KOPT-K1 (cell line): ENCODE results near the gene RIMBP2.
"Not testable (repeated sequence)": the region's sequence is repeated elsewhere in the genome, so short reads cannot be mapped to it uniquely, and the experiment has no call there.

Source experiments
- H3K27ac ChIP-seq: fragments of 200-600 bp; sonication (generic); 2 replicates; pipeline ENCODE4 v1.5.1; 2016; ENCODE audit warnings: antibody characterized with exemption, mild to moderate bottlenecking, low read depth, low read length; ENCODE audit not compliant: poor library complexity, severe bottlenecking
- H3K36me3 ChIP-seq: fragments of 200-600 bp; sonication (generic); 2 replicates; pipeline ENCODE4 v1.5.1; 2017; ENCODE audit warnings: antibody characterized with exemption, mild to moderate bottlenecking, low read length, moderate library complexity; ENCODE audit not compliant: insufficient read depth
- H3K9me3 ChIP-seq: fragments of 200-600 bp; sonication (generic); 2 replicates; pipeline ENCODE4 v1.5.1; 2017; ENCODE audit warnings: antibody characterized with exemption, low read length, mild to moderate bottlenecking; ENCODE audit not compliant: insufficient read depth, poor library complexity, severe bottlenecking

Gene RIMBP2

DNA sequence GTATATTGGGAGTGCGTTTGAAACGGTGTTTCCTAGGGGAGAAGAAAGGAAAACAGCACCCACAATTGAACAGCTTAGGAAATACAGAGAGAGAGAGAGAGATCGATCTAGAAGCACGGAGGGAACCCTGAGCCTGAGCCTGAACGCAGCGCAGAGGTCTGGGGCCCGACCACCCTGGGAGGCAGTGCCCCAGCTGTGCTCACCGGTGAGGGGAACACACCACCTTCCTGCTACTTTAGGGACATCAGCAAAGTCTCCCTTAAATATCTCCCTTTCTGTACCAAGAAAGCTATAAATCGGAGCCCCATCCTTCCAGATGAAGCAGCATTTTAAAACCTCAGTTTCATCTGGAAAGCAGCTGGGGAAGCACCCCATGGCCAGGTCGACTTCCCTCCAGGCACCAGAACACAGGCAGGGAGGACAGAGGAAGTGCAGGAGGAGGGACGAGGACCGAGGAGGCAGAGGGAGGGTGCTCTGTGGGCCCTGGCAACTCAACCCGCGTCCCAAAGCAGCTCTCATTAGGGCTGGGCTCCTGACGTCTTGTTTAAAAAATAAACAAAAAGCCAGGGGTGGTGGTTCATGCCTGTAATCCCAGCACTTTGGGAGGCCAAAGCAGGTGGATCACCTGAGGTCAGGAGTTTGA lies 12.2 kb downstream of the RIMBP2 start:
- Histone ChIP-seq H3K9me3 (no peaks in the 10 kb centered on the region), H3K36me3 (no peaks in the 10 kb centered on the region), H3K27ac (no peak overlapping the region)

DNA sequence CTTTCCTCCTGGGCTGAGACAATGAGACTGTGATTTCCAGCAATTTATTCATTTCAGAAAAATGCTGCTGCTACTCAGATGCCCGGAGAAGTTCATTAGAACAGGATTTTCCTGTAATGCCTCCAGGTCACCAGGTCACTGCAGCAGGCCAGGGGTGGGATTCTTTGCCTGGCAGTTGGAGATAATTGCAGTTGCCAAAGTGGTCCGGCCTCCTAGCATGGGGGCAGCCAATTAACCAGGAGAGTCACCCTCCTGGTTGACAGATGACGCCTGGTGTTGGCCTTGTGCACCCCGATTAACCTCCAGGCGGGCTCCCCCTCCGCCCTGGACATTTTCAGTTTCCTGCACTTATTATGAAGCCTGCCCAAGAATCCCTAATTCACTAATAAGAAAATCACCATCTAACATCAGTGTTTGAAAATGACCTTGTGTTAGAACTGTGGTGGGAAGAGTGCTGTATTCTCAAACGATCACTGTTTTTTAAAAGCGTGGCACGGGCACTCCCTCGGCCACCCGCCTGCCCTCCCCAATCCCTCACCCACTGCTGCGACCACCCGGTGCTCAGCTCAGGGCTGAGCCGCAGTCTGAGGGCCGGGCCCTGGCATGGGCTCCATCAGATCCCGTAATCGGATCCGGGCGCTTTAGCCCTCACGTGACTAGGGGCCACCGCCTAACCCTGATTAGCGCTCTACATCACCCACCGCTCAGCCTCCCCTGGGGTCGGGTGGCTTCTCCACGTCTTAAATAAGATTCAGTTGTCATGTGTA lies 12.9 kb downstream of the RIMBP2 start:
- H3K27ac ChIP-seq = no peak overlapping the region
- no peaks in the 10 kb centered on the region for H3K9me3 ChIP-seq
- no peaks in the 10 kb centered on the region for H3K36me3 ChIP-seq

DNA sequence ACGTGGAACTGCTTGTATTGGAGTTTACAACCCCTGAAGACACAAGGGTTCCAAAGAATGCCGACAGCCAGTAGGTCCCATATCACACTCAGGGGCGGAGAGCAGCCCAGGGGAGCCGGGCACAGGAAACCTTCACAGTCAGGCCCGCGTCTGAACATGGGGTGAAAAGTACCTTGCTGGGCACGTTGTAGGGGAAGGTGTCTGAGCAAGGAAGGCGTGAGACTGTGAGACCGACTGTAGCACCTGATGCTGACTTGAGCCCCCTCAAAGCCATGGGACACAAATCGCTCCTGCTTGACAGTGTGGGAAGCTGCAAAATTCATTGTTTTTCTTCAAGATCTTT lies 14.7 kb downstream of the RIMBP2 start:
- Histone ChIP-seq H3K36me3 (no peaks in the 10 kb centered on the region), H3K27ac (no peak overlapping the region), H3K9me3 (no peaks in the 10 kb centered on the region)

DNA sequence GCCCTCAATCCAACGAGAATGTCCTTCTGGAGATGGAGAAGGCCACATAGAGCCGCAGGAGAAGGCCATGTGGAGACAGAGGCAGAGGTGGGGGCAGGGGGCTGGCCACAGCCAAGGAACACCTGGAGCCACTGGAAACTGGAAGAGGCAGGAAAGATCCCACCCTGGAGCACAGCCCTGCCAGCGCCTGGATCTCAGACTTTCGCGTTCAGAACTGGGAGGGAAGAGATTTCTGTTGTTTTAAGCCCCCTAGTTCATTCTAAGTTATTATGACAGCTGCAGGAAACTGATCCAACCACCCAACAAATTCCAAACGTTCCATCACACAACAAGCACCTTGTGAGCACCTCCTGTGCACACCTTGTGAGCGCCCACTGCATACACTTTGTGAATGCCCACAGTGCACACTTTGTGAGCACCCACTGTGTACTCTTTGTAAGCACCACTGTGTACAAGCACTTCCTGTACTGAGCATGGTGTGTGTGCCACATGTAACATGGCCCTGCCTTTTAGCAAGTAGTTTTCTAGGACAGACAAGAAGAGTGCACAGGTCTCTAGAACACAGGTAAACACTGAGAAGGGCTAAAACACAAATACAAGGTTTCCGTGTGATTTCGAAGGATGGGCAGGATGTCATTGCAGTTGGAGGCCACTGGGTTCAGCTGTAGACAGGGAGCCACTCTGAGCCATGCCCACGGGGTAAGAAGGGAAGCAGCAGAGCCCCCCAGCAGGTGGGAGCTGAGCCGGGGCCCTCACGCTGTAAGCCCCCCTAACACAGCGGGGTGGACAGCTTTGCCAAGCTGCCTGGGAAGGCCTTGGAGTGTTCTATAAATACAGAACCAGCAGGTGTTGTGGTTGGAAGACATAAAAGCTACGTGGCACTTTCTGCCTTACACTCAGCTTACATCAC lies 15.4 kb downstream of the RIMBP2 start:
- Histone ChIP-seq H3K27ac (no peak overlapping the region), H3K9me3 (no peaks in the 10 kb centered on the region), H3K36me3 (no peaks in the 10 kb centered on the region)

DNA sequence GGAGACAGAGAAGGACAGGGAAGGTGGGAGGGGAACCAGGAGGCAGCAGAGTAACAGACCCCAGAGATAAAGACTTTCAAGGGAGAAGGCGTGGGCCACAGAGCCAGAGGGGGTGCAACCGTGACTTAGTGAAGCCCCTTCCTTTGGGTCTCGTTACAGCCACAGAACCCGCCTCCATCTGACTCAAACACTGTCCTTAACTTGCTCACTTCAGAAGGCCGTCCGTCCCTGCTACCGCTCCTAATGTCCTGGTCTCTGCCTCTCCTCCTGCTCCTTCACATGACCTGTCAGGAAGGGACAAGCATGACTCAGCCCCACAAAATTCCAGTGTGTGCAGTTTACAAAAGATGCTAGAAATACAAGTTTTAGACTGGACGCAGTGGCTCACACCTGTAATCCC lies 18.0 kb downstream of the RIMBP2 start:
- H3K9me3 ChIP-seq = no peaks in the 10 kb centered on the region
- H3K36me3 ChIP-seq = no peaks in the 10 kb centered on the region
- no peak overlapping the region for H3K27ac ChIP-seq

DNA sequence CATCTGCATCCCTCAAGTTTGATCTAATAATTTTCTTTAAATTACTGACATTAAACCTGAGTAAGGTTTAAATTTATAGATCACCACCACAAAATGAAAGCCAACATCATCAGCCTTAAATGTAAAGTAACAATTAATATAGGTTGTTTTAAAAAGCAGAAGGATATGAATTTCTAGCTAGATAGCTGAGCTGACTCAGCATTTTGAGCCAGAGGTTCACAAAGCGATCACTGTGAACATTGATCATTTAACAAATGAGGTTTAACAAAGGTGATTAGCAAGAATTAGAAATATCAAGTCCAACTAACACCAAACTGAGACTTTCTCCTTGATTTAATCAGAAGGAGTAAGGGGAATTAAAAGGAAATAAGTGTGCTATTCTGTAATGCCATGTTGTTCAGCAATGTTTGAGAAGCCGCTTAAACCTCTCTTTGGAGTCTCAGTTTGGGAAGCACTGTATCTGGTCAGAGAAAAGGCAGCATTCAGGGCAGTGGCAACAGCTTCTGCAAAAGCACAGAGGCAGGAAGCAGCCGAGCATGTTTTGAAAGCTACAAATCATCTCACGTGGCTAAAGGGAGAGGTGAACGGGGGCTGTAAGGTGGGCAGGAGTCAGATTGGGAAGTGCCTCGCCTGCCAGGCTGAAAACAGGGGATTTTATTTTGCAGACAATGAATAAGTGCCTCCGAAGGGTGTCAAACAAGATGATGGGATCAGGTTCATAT lies 19.6 kb downstream of the RIMBP2 start:
- Histone ChIP-seq H3K27ac (no peak overlapping the region), H3K36me3 (no peaks in the 10 kb centered on the region), H3K9me3 (no peaks in the 10 kb centered on the region)

DNA sequence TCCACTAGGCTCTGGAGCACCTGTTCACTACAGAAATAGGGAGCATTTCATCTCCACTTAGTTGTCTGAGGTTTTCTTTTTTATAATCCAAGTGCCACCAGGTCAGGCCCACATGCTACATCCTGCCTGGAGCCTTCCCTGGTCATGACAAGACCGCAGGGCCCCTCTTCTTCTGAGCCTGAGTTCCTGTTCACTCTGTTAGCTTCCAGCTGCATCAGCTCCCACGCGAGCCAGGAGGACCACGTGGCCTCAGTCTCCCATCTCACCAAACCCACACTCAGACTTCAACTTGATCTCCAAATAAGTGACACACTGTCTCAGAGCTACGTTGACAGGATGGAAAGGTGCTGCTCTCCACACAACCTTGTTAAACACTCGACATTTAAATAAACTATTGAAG lies 21.0 kb downstream of the RIMBP2 start:
- H3K36me3 ChIP-seq = no peaks in the 10 kb centered on the region
- H3K9me3 ChIP-seq = no peaks in the 10 kb centered on the region
- H3K27ac ChIP-seq = no peak overlapping the region

DNA sequence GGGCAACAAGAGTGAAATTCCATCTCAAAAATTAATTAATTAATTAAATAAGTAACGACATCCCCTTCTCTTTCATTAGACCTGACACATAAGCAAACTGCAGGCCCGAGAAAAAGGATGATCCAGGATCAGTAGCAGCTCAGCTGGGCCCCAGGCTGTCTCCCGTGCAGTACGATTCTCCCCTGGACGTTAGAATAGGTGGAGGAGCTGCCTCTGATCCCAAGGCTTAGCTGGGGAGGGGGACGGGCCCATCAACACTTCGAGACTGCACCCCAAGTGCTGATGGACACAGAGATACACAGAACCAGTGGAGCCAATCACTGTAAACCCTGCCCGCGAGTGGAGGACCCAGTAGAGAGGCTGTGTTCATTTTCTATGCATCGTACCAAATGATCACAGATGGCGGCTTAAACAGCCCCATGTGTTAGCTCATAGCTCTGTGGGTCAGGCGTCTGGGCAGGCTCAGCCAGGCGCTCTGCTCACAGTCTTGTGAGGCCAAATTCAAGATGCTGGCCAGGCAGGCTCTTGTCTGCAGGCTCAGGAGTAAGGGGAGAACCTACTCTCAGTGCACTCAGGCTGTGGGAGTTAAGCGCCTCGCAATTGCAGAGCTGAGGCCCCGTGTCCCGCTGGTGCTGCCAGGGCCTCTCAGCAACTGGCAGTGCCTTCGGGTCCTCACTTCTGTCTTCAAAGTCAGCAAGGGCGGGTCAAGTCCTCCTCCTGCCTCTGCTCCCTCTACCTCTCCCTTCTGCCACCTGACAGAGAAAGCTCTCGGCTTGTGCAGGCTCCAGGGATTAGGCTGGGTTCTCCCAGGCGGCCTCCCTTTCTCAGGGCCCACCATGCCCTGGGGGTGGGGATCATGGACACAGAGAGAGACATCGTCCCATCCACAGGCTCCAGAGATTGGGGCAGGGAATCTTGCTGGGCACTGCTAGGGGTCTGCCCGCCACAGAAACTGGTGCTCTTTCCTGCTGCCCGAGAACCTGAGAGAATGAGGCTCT lies 26.4 kb downstream of the RIMBP2 start:
- no peak overlapping the region for H3K27ac ChIP-seq
- H3K9me3 ChIP-seq = no peaks in the 10 kb centered on the region
- no peaks in the 10 kb centered on the region for H3K36me3 ChIP-seq

DNA sequence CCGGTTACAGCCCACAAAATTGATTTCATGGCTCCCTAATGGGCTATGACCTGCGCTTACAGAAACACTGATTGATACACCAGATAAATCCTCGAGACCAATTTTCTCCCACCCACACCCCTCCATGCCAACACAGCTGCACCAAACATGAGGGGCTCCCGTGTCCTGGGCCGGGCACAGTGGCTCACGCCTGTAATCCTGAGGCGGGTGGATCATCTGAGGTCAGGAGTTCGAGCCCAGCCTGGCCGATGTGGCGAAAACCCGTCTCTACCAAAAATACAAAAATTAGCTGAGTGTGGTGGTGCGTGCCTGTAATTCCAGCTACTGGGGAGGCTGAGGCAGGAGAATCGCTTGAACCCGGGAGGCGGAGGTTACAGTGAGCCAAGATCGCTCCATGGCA lies 27.1 kb downstream of the RIMBP2 start:
- H3K36me3 ChIP-seq, H3K27ac ChIP-seq, H3K9me3 ChIP-seq: not testable (repeated sequence)

DNA sequence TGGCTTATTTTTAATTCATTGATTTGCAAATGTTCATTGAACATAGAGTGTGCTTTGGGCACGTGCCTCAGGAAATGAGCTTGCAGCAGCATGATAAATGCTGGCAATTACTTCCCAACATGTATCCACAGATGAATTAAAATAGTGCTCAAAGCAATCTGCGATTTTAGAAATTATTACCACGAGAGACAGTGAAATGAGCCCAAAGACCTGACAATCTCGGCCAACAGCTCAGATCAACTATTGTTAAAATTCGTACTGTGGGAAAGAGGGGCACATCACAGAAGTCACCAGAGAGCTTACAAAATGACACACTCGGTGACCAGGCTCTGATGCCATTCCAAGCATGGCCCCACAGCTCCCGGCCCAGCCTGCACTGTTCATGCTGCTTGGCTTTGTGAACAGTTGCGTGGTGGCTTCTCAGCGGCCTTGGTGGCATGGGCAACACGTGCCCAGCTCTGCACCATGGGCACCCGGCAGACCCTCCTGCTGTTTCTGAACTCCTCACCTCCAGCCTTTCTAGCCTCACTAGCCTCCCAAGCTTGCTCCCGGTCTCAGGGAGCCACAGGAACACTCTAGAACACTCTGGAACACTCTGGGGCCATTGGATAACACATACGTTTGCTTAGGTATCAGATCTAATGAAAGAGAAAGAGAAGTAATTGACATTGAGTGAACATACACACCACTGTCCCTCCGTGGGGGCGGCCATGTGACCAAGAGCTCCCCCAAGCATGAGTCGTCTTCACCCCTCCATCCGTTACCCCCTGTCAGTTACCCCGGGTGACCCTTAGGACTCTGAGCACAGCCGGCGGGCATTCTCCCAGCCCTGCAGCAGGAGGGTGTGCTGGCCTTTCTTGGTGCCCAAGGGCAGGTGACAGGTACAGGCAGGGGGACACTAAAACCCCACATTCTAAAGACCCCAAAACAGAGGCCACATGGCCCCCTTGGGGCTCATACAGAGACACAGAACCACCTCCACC lies 28.0 kb downstream of the RIMBP2 start:
- Histone ChIP-seq H3K36me3 (no peaks in the 10 kb centered on the region), H3K9me3 (no peaks in the 10 kb centered on the region), H3K27ac (no peak overlapping the region)

DNA sequence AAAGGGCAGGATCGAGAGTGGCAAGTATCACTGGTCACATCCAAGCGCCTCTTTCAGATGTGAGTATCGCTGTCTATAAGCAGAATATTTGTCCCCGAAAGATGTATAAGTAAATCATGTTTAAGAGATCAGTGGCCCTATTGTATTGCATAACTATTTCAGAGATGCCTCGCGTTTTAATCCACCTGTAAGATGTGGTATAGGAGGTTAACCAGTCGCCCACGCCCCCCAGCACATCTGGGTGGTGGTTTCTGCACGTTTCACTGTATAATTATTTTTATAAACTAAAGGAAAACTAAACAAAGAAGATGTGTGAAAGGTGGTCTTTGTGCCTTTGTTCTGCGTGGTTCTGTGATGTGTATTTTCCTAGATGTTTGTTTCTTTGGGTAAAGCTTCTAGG lies 28.9 kb downstream of the RIMBP2 start:
- Histone ChIP-seq H3K27ac (no peak overlapping the region), H3K36me3 (no peaks in the 10 kb centered on the region), H3K9me3 (no peaks in the 10 kb centered on the region)

DNA sequence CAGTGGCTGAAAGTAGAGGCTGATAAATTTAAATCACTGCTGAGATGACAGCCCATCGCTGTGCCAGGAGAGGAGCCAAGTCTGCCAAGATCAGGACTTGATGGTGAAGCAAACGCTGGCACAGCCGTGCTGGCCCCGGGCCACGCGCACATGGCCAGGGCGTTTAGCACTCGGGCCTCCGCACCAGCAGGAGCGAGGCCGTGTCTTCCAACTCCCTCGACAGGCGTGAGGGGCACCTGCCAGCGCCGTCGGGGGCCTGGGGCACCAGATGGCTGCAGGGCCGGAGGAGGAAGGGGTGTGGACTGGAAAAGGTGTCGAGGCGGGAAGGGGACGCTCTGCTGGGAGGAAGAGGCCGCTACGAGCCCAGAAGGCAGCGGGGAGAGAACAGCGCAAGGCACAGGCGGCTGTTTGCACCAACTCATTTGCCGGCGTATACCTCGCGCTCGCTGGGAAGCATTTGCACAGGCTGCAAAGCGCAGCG lies 29.5 kb downstream of the RIMBP2 start:
- Histone ChIP-seq H3K27ac (no peak overlapping the region), H3K9me3 (no peaks in the 10 kb centered on the region)

DNA sequence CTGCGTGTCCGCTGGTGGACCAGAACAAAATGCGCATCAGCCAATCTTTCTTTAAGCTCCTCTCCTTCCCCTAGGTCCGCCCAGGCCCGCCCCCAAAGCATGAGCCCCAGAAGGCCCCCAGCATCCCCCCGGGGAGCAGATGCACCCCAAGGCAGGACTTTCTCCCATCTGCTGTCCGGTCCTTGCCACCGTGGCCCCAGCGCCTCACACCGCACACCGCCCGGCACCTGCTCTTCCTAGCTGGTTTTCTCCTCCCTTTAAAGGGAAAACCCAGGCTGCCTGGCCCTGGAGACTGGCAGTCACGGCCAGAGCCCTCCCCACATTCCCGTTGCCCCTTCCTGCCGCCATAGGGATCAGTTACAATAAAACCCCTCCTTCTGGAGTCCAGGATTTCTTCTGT lies 30.2 kb downstream of the RIMBP2 start:
- Histone ChIP-seq H3K36me3 (no peaks in the 10 kb centered on the region), H3K27ac (no peak overlapping the region), H3K9me3 (no peaks in the 10 kb centered on the region)

More for the DNA sequence above, 29.5 kb downstream of the RIMBP2 start:
- no peaks in the 10 kb centered on the region for H3K36me3 ChIP-seq
